Measurements from ENCODE around the gene MACROD2.
"Not testable (repeated sequence)": the region's sequence is repeated elsewhere in the genome, so short reads cannot be mapped to it uniquely, and the experiment has no call there.

The MACROD2 gene

GRCh38 chr20:15143478-15143877, 1148.2 kb downstream of the MACROD2 start:
- ATAC-seq, result no peak

DNA sequence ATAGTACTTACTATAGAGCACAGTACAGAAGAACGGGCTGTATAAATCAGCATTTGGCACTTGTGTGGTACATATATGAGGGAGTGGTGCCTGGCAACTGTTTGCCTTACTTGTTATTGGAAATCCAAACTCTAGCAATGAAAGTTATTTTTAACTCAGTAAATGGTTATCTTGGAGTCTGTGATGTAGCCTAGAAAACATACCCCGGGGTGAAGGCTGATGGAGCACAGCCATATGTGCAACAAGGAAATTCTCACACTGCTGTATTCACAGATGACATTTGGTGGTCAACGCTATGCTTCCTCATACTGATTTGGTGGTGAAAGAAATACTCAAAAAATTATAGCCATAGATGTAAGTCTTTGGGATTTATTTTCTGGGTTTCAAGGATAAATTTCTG, 1149.6 kb downstream of the MACROD2 start:
- no peak for ATAC-seq

GRCh38 chr20:15146948-15147347, 1151.6 kb downstream of the MACROD2 start:
- ATAC-seq, result no peak

DNA sequence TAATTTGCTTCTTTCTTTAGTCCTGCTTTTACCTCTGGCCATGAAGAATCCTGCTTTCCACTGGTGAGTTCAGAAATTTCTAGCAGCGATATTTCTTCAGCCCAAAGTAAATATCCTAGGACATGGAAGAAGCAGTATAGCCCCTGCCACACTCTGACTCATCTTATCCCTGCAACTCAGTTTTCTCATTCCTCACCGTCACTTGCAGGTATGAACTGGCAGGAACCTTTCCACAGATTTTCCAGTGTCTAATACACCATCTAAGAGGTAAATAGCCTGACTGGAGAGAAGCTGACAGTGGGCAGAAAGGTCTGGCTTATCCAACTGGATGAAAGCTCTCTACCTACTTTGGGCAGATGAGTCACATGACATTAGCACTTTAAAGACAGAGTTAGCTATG, 1158.8 kb downstream of the MACROD2 start:
- ATAC-seq, result no peak

- no peak for ATAC-seq
These were observed 1160.6 kb downstream of the MACROD2 start for GRCh38 chr20:15155848-15156401.

- no peak for ATAC-seq
These were observed 1163.2 kb downstream of the MACROD2 start for GRCh38 chr20:15158533-15158932.

GRCh38 chr20:15162079-15162647, 1166.8 kb downstream of the MACROD2 start:
- ATAC-seq, result no peak

DNA sequence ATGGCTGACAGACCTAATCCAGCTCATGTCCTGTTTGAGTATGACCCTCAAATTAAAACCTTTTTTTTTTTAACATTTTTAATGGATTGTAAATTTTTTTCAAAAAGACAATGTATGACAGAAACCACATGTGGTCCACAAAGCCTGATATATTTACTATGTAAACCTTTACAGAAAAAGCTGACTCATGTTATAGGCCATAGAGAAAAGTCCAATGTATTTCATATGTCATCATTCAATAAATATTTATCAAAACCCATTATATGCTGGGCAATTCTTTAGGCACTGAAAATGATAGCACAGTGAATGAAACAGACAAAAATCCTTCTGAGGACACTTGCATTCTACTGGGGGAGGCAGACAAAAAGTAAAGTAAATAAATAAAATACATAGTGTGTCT, 1168.3 kb downstream of the MACROD2 start:
- ATAC-seq, result no peak

DNA sequence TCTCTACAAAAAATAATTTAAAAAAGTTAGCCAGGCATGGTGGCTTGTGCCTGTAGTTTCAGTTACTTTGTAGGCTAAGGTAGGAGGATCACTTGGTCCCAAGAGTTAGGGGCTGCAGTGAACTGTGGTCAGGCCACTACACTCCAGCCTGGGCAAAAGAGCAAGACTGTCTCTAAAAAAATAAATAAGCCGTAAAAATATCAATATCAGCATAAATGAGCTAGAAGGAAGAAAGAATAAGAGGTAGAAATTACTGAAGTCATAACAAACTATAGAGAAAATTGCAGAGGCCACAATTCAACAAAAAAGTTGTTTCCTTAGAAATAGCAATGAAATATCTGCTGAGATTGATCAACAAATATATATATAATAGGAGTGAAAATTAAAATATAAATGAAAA, 1169.4 kb downstream of the MACROD2 start:
- no peak for ATAC-seq

- ATAC-seq, result no peak
These were observed 1171.4 kb downstream of the MACROD2 start for GRCh38 chr20:15166744-15167143.

DNA sequence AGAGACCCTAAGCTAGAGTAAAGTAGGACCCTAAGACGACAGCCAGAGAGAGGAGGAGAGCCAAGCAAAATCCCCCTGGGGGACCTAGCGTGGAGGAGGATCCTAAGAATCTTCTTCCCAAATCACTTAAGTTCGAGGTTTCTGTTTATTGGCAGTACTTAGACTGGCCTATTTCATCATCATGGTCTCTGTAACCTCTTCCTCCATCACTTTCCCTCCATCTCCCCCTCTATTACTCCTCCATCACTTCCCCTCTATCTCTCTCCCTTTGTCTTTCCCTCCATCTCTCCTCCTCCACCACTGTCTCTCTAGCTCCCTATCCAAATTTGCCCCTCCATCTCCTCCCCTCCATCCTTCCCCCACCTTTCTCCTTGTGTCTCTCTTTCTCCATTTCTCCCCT, 1175.7 kb downstream of the MACROD2 start:
- ATAC-seq, result no peak

DNA sequence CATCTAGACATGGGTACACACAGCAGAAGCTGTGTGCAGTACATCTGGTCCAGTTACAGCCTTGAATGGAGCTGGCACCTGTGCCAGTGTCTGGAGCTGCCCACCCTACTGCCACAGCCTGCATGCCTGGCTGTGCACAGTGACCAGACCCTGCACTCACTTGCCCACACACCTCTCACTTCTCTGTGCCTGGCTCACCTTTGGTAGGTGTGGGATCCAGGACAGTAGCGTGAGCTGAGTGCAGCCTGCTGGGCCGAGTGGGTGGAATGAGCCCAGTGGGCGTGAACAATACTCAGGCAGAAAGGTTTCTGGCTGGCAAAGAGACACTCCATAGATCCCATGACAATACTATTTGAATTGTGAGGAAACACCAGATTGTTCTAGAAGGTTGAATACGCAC, 1181.6 kb downstream of the MACROD2 start:
- no peak for ATAC-seq

- ATAC-seq, result no peak
These were observed 1183.3 kb downstream of the MACROD2 start for GRCh38 chr20:15178581-15178980.

DNA sequence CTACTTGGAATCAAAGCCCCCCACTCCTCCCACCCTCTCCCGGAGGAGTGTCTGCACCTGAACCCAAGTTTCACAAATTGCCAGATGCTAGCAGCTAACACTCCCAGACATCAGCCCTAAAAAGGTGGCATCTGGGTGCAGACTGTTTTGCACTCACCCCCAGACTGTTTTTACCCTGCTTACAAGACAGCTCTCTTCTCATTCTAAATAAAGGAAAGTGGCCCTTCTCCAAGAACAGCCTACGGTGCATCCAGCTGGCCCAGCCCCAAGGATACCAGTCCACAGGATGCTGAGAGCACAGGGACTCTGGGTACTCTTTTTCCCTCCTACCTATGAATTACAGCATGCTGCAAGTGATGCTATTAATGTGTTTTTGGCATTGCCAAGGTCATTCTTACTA, 1184.1 kb downstream of the MACROD2 start:
- ATAC-seq, result no peak

DNA sequence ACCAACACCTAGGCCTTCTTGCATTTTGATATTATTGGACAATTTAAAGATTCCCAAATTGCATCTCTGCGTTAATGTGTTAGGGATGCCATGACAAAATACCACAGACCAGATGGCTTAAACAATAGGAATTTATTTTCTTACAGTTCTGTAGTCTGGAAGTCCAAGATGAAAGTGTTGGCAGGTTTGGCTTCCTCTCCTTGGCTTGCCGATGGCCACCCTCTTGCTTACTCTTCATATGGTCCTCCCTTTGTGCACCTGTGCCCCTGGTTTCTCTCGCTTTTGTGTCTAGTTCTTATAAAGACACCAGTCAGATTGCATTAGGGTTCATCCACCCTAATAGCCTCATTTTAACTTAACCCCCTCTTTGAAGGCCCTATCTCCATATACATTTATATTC, 1184.5 kb downstream of the MACROD2 start:
- ATAC-seq, result no peak

- no peak for ATAC-seq
These were observed 1190.0 kb downstream of the MACROD2 start for GRCh38 chr20:15185322-15185721.

GRCh38 chr20:15185913-15186312, 1190.6 kb downstream of the MACROD2 start:
- ATAC-seq, result no peak

- no peak for ATAC-seq
These were observed 1192.3 kb downstream of the MACROD2 start for GRCh38 chr20:15187612-15188011.

DNA sequence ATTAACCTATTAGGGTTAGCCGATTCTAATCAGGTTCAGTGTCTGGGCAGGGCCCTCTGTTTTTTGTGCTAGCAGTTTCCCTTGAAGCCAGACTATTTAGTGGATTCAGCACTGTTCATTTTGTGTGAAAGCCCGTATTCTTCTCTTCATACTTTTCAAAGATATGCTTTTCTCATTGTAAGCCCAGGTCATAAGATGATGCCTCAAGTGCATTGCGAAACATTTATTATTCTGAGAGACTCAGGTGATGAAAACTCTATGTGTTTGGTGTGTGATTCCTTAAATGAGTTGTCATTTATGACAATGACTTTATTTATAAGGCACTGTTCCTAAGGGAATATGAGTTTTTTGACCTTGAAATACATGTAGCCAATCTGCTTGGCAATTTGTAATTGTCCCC, 1193.1 kb downstream of the MACROD2 start:
- no peak for ATAC-seq

- no peak for ATAC-seq
These were observed 1195.9 kb downstream of the MACROD2 start for GRCh38 chr20:15191082-15191723.

DNA sequence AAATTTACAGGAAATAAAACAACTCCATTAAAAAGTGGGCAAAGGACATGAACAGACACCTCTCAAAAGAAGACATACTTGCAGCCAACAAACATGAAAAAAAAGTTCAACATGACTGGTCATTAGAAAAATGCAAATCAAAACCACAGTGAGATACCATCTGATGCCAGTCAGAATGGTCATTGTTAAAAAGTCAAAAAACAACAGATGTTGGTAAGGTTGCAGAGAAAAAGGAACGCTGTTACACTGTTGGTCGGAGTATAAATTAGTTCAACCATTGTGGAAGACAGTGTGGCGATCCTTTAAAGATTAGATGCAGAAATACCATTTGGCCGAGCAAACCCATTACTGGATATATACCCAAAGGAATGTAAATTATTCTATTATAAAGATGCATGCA, 1200.1 kb downstream of the MACROD2 start:
- no peak for ATAC-seq

DNA sequence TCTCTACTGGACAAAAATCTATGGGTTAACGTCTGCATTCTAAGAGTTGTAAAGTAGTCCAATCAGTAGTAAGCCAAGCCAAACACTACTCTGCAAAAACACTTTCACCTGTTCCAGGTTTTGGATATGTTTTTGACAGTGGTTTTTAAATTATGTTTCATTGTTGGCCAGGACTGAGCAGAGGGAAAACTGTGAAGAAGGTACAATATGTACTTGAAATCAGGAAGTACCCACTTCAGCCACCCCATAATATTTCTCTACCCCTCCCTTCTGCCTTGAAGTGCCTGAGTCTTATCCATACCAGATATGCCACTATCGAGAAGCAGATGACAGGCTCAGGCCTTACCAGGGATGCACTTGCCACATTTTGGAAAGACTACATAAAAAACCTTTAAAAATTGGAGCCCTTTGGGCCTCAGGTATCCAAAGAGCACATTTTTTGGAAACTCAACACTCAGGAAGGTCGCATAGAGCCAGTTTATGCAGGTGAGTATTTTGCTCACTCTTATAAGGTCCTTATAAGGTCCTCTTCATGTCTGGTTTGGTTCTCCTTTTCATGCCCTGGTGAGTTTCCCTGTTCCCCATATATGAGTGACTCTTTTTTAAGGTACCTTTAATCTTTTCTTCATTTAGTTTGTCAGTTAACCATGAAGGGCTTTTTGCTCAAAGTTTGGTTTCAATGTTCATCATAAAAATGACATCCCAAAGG, 1201.4 kb downstream of the MACROD2 start:
- ATAC-seq, result no peak

DNA sequence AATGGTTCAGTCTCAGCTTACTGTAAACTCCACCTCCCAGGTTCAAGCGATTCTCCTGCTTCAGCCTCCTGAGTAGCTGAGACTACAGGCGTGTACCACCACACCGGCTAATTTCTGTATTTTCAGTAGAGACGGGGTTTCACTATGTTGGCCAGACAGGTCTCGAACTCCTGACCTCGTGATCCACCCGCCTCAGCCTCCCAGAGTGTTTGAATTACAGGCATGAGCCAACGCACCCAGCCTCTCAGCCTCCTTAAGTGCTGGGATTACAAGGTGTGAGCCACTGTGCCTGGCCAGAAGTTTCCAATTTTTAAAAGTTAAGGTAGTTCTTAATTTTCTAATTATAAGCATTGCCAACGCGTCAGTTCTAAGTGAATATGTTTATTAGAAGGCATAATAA, 1202.7 kb downstream of the MACROD2 start:
- ATAC-seq, result not testable (repeated sequence)

DNA sequence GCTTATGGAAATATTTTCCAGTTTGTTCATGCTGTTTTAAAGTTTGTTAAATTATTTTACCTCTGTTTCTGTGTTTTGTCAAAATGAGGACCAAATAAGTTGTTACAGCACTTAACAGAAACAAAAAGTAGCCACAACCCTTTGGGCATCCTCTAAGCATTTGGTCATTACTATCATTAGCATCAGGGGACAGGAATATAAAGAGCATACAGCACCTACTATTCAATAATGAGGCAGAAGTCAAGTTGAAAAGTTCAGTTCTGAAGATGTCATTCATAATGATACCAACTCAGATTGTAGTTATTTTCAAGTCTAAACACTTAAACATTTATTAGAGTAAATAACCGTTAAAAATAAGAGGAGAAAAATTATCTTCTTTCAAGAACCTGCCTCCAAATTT, 1204.4 kb downstream of the MACROD2 start:
- ATAC-seq, result no peak

Data from activated CD4-positive, CD25-positive, alpha-beta regulatory T cell treated with anti-CD3 and anti-CD28 coated beads, Interleukin-2, amount 50 U/mL, for 24 hours (primary cell).